Measurements from ENCODE around the gene PNPLA1. TPM values are rescaled to one million over a fixed set of nuclear protein-coding genes. Genes with fewer than 3 reads are reported as not detected.

PNPLA1 gene
- total RNA-seq, 1 donor from 2014 or later, result not detected

- H3K36me3 ChIP-seq, result no peaks in the 10 kb centered on the region
- no peak overlapping the region for H3K4me3 ChIP-seq
- DNase-seq, result no peak
- TF ChIP-seq CTCF (IDR thresholded peaks at IDR 0.05; ENCODE audit: borderline replicate concordance), result no peak
- H3K27me3 ChIP-seq (ENCODE audit: low read depth), result peaks cover 74% of the 10 kb centered on the region
- no peak overlapping the region for H3K27ac ChIP-seq (replicated peaks)
- peaks cover 36% of the 10 kb centered on the region for H3K4me1 ChIP-seq
- H3K9me3 ChIP-seq (replicated peaks), result peaks cover 8% of the 10 kb centered on the region
- intact Hi-C loops (cut with micrococcal nuclease), result loop anchor here (10.0 kb wide), 1 partner anchor 51 kb away; no protein-coding TSS in a partner anchor
Observed at GRCh38 chr6:36355819-36356218, 86.0 kb downstream of the PNPLA1 start.

GRCh38 chr6:36357872-36358225 lies 88.0 kb downstream of the PNPLA1 start:
- intact Hi-C loops (cut with micrococcal nuclease), result loop anchor here (10.0 kb wide), 1 partner anchor 53 kb away; no protein-coding TSS in a partner anchor
- H3K27me3 ChIP-seq (ENCODE audit: low read depth), result peaks cover 63% of the 10 kb centered on the region
- no peak for TF ChIP-seq CTCF (IDR thresholded peaks at IDR 0.05; ENCODE audit: borderline replicate concordance)
- DNase-seq, result no peak
- peaks cover 3% of the 10 kb centered on the region for H3K9me3 ChIP-seq (replicated peaks)
- no peaks in the 10 kb centered on the region for H3K36me3 ChIP-seq
- H3K27ac ChIP-seq (replicated peaks), result peak overlapping the region; percentile 24
- H3K4me1 ChIP-seq, result peaks cover 30% of the 10 kb centered on the region
- no peak overlapping the region for H3K4me3 ChIP-seq

Other genes with a start within 250 kb of the PNPLA1 start
- gene SLC26A8, start 245.4 kb upstream of the PNPLA1 start, total RNA-seq, result not detected
- 24.5 TPM for gene MAPK14, start 242.3 kb upstream of the PNPLA1 start, total RNA-seq
- 0.33 TPM for gene MAPK13, start 139.5 kb upstream of the PNPLA1 start, total RNA-seq
- 18.0 TPM for gene BRPF3, start 73.3 kb upstream of the PNPLA1 start, total RNA-seq
- not detected for gene BNIP5, start 66.8 kb downstream of the PNPLA1 start, total RNA-seq
- not detected for gene ETV7, start 117.6 kb downstream of the PNPLA1 start, total RNA-seq
- gene PXT1, start 172.8 kb downstream of the PNPLA1 start, total RNA-seq, result not detected
- 21.3 TPM for gene KCTD20, start 172.9 kb downstream of the PNPLA1 start, total RNA-seq